HepG2 (cell line): ENCODE results near the gene AGAP3. TPM values are rescaled to one million over a fixed set of nuclear protein-coding genes. Genes with fewer than 3 reads are reported as not detected.

Source experiments
- BCL6 ChIP-seq: IDR thresholded peaks from 2 replicates; pipeline ENCODE4 v1.6.1; 2016; ENCODE audit warnings: missing genetic modification reagents, missing compliant biosample characterization
- CHCHD3 ChIP-seq: sonication (generic); formaldehyde crosslinking; IDR thresholded peaks from 2 replicates; pipeline ENCODE4 v1.8.0; 2022; ENCODE audit warnings: mild to moderate bottlenecking, missing genetic modification reagents, moderate library complexity
- ERF ChIP-seq: IDR thresholded peaks from 2 replicates; pipeline ENCODE4 v1.6.1; 2018; ENCODE audit warnings: missing biosample characterization, missing genetic modification reagents
- HNRNPH1 ChIP-seq: fragments of 200-400 bp; formaldehyde crosslinking; optimal IDR thresholded peaks from 2 replicates; pipeline ENCODE3; 2017; ENCODE audit warnings: mild to moderate bottlenecking, low read depth, low read length
- KAT2B ChIP-seq: fragments of 150-350 bp; IDR thresholded peaks from 2 replicates; pipeline ENCODE4 v1.6.1; 2014; ENCODE audit warnings: low read depth, low read length, borderline replicate concordance
- MED1 ChIP-seq: sonication (generic); formaldehyde crosslinking; IDR thresholded peaks from 2 replicates; pipeline ENCODE4 v1.4.0; 2020; ENCODE audit warnings: missing genetic modification reagents
- MTF2 ChIP-seq: sonication (generic); formaldehyde crosslinking; IDR thresholded peaks from 2 replicates; pipeline ENCODE4 v1.5.0; 2020; ENCODE audit warnings: missing genetic modification reagents, borderline replicate concordance
- RBM39 ChIP-seq: fragments of 200-400 bp; formaldehyde crosslinking; IDR thresholded peaks from one replicate; pipeline ENCODE4 v1.6.1; 2018; ENCODE audit warnings: antibody characterized with exemption, mild to moderate bottlenecking, low read depth, low read length; ENCODE audit not compliant: poor library complexity, severe bottlenecking
- SALL1 ChIP-seq: sonication (generic); formaldehyde crosslinking; IDR thresholded peaks from 2 replicates; pipeline ENCODE4 v1.8.0; 2022; ENCODE audit warnings: mild to moderate bottlenecking, missing genetic modification reagents
- UBTF ChIP-seq: sonication (generic); formaldehyde crosslinking; IDR thresholded peaks from 2 replicates; pipeline ENCODE4 v1.4.0; 2020; ENCODE audit warnings: mild to moderate bottlenecking, missing genetic modification reagents
- ZFX ChIP-seq: sonication (generic); formaldehyde crosslinking; IDR thresholded peaks from 2 replicates; pipeline ENCODE4 v1.4.0; 2020; ENCODE audit warnings: mild to moderate bottlenecking, low read depth, missing genetic modification reagents, moderate library complexity
- ZNF10 ChIP-seq: sonication (generic); formaldehyde crosslinking; IDR thresholded peaks from 2 replicates; pipeline ENCODE4 v1.4.0; 2020; ENCODE audit warnings: mild to moderate bottlenecking, low read depth, missing genetic modification reagents, borderline replicate concordance
- ZNF180 ChIP-seq: sonication (generic); formaldehyde crosslinking; IDR thresholded peaks from 2 replicates; pipeline ENCODE4 v1.4.0; 2020; ENCODE audit warnings: low read depth, missing genetic modification reagents, borderline replicate concordance
- ZNF605 ChIP-seq: sonication (generic); formaldehyde crosslinking; IDR thresholded peaks from 2 replicates; pipeline ENCODE4 v1.8.0; 2022; ENCODE audit warnings: mild to moderate bottlenecking, missing genetic modification reagents
- ZNF687 ChIP-seq: sonication (generic); formaldehyde crosslinking; IDR thresholded peaks from 2 replicates; pipeline ENCODE4 v1.5.1; 2020; ENCODE audit warnings: mild to moderate bottlenecking, missing genetic modification reagents, moderate library complexity
- ZNF703 ChIP-seq: sonication (generic); formaldehyde crosslinking; IDR thresholded peaks from 2 replicates; pipeline ENCODE4 v1.5.1; 2020; ENCODE audit warnings: missing genetic modification reagents, mild to moderate bottlenecking, moderate library complexity, borderline replicate concordance
- ZNF746 ChIP-seq: sonication (generic); formaldehyde crosslinking; IDR thresholded peaks from 2 replicates; pipeline ENCODE4 v1.8.0; 2022; ENCODE audit warnings: mild to moderate bottlenecking, missing genetic modification reagents
- polyA plus RNA-seq, 8 experiments: library from polyadenylated mRNA; depleted of rRNA in 3 of 8; stranded (reverse) in 7 of 8; unstranded in 1 of 8; fragments of >200 nt; fragmentation: Illumina TruSeq in 4 of 8; extraction: Trizol in 4 of 8; gene quantifications; 2 replicates each; pipeline versions ENCODE4 v1.2.1 to v1.2.3, GENCODE V29; 2011 to 2016; ENCODE audit warnings: low read depth in 4 of 8, missing spikeins in 1 of 8, mixed read lengths in 1 of 8; ENCODE audit not compliant: insufficient read depth in 1 of 8
- total RNA-seq, 5 experiments: library from RNA; depleted of rRNA; stranded (reverse); fragments of >200 nt; fragmentation: Illumina TruSeq; extraction: Trizol; gene quantifications; 2 replicates each; pipeline ENCODE4 v1.2.3, GENCODE V29; 2016; ENCODE audit warnings: low read depth in 1 of 5
- TF ChIP-seq, protein P1 (sequence below): sonication (generic); formaldehyde crosslinking; IDR thresholded peaks from 2 replicates; pipeline ENCODE4 v1.5.0; 2020; ENCODE audit warnings: missing genetic modification reagents
- TF ChIP-seq, protein P2 (sequence below): fragments of 450-650 bp; IDR thresholded peaks from 2 replicates; pipeline ENCODE4 v1.6.1; 2016

AGAP3 gene
- total and polyA plus RNA-seq, 2 of the 13 experiments (the other 11 are each of a cell fraction or from before 2014, with no cell fraction given), result 31.3 to 61.4 TPM

GRCh38 chr7:151059367-151060112 is 26.7 kb upstream of the AGAP3 start, which contains the start of gene SLC4A2 (continued):
- TF ChIP-seq ZNF703 (no peak), KAT2B (no peak), ZNF687 (CRISPR knock-in tag) (0 out of 2 replicates have a peak, but pooled peaks have one; percentile 28), CHCHD3 (CRISPR knock-in tag) (no peak), ZNF180 (CRISPR knock-in tag) (no peak), RBM39 (peak; percentile 19), HNRNPH1 (no peak), ZNF10 (CRISPR knock-in tag) (no peak), ZFX (CRISPR knock-in tag) (peak; percentile 35; the same call in 1 of the 2 replicates), BCL6 (no peak), MTF2 (no peak), ERF (CRISPR knock-in tag) (no peak; the same call in 1 of the 2 replicates), UBTF (CRISPR knock-in tag) (no peak), MED1 (CRISPR knock-in tag) (no peak), ZNF746 (peak; percentile 50; the same call in 1 of the 2 replicates), SALL1 (peak; percentile 46), ZNF605 (CRISPR knock-in tag) (peak; percentile 50; the same call in 1 of the 2 replicates)
- TF ChIP-seq, protein P1, sequence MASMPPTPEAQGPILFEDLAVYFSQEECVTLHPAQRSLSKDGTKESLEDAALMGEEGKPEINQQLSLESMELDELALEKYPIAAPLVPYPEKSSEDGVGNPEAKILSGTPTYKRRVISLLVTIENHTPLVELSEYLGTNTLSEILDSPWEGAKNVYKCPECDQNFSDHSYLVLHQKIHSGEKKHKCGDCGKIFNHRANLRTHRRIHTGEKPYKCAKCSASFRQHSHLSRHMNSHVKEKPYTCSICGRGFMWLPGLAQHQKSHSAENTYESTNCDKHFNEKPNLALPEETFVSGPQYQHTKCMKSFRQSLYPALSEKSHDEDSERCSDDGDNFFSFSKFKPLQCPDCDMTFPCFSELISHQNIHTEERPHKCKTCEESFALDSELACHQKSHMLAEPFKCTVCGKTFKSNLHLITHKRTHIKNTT (CRISPR knock-in tag), result no peak
- TF ChIP-seq, protein P2, sequence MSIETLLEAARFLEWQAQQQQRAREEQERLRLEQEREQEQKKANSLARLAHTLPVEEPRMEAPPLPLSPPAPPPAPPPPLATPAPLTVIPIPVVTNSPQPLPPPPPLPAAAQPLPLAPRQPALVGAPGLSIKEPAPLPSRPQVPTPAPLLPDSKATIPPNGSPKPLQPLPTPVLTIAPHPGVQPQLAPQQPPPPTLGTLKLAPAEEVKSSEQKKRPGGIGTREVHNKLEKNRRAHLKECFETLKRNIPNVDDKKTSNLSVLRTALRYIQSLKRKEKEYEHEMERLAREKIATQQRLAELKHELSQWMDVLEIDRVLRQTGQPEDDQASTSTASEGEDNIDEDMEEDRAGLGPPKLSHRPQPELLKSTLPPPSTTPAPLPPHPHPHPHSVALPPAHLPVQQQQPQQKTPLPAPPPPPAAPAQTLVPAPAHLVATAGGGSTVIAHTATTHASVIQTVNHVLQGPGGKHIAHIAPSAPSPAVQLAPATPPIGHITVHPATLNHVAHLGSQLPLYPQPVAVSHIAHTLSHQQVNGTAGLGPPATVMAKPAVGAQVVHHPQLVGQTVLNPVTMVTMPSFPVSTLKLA, result no peak
